ENCODE results near the gene TUBB2B.
A peak's percentile ranks its signal among the peaks of the same experiment; 100 is the strongest.

Gene TUBB2B

GRCh38 chr6:3227363-3228045, at the start of gene TUBB2B:
TUBB2B (minus strand) TSS chr6:3227653; CDS start chr6:3227543, 110 bp downstream.
- DNase-seq: no peak

- no peak for DNase-seq
These were observed 49.8 kb upstream of the TUBB2B start for GRCh38 chr6:3277251-3277650.

GRCh38 chr6:3276174-3277167, 49.0 kb upstream of the TUBB2B start:
- DNase-seq: no peak

- no peak for DNase-seq
These were observed 46.5 kb upstream of the TUBB2B start for GRCh38 chr6:3273707-3274521.

GRCh38 chr6:3272911-3273547, 45.6 kb upstream of the TUBB2B start:
- no peak for DNase-seq

- DNase-seq: no peak
These were observed 44.3 kb upstream of the TUBB2B start for GRCh38 chr6:3271756-3272155.

GRCh38 chr6:3270258-3270657, 42.8 kb upstream of the TUBB2B start:
- DNase-seq: no peak

GRCh38 chr6:3269281-3269975, 42.0 kb upstream of the TUBB2B start:
- no peak for DNase-seq

GRCh38 chr6:3268680-3269079, 41.2 kb upstream of the TUBB2B start:
- no peak for DNase-seq

- DNase-seq: no peak
These were observed 39.7 kb upstream of the TUBB2B start for GRCh38 chr6:3267162-3267561.

- no peak for DNase-seq
These were observed 38.7 kb upstream of the TUBB2B start for GRCh38 chr6:3266170-3266569.

- no peak for DNase-seq
These were observed 38.2 kb upstream of the TUBB2B start for GRCh38 chr6:3265671-3266070.

GRCh38 chr6:3264356-3264755, 36.9 kb upstream of the TUBB2B start:
- DNase-seq: no peak

GRCh38 chr6:3263096-3263495, 35.6 kb upstream of the TUBB2B start:
- DNase-seq: no peak

- no peak for DNase-seq
These were observed 34.5 kb upstream of the TUBB2B start for GRCh38 chr6:3261921-3262320.

- no peak for DNase-seq
These were observed 34.0 kb upstream of the TUBB2B start for GRCh38 chr6:3261518-3261820.

GRCh38 chr6:3260772-3261517, 33.5 kb upstream of the TUBB2B start:
- DNase-seq: no peak

- DNase-seq: no peak
These were observed 32.8 kb upstream of the TUBB2B start for GRCh38 chr6:3260296-3260695.

- peak; percentile 8 for DNase-seq
These were observed 32.1 kb upstream of the TUBB2B start for GRCh38 chr6:3259491-3259958.

- peak; percentile 64 for DNase-seq
These were observed 31.5 kb upstream of the TUBB2B start, which contains the start of gene PSMG4 for GRCh38 chr6:3258720-3259490. PSMG4 (plus strand) TSS chr6:3258947; CDS start chr6:3259023, 76 bp downstream.

All from kidney glomerular epithelial cell (primary cell).